Skeletal muscle satellite cell (primary cell): ENCODE results near the gene CCDC24.

ENCODE experiments used
- H3K27me3 ChIP-seq: 2 replicates; pipeline ENCODE4 v1.7.0; 2013; ENCODE audit warnings: low read length; ENCODE audit not compliant: control insufficient read depth, insufficient read depth
- H3K36me3 ChIP-seq: 2 replicates; pipeline ENCODE4 v1.7.0; 2013; ENCODE audit warnings: mild to moderate bottlenecking, control low read depth, low read length; ENCODE audit not compliant: insufficient read depth
- H3K4me1 ChIP-seq: 2 replicates; pipeline ENCODE4 v1.7.0; 2013; ENCODE audit warnings: low read length; ENCODE audit not compliant: control insufficient read depth, insufficient read depth
- H3K4me2 ChIP-seq: 2 replicates; pipeline ENCODE4 v1.7.0; 2013; ENCODE audit warnings: mild to moderate bottlenecking, low read length
- H3K4me3 ChIP-seq: 2 replicates; pipeline ENCODE4 v1.7.0; 2013; ENCODE audit warnings: low read length
- H3K9ac ChIP-seq: 2 replicates; pipeline ENCODE4 v1.7.0; 2013; ENCODE audit warnings: mild to moderate bottlenecking, low read depth, low read length, moderate library complexity
- H3K9me3 ChIP-seq: replicated peaks from 2 replicates; pipeline ENCODE4 v1.7.0; 2013; ENCODE audit warnings: mild to moderate bottlenecking, control low read depth, low read length

Gene CCDC24

GRCh38 chr1:44021581-44022321 lies 30.4 kb downstream of the CCDC24 start:
- Histone ChIP-seq H3K9me3 (no peaks in the 10 kb centered on the region), H3K4me3 (no peak overlapping the region), H3K4me1 (no peaks in the 10 kb centered on the region), H3K27me3 (no peaks in the 10 kb centered on the region), H3K9ac (no peak overlapping the region), H3K36me3 (no peaks in the 10 kb centered on the region), H3K4me2 (no peak overlapping the region)

DNA sequence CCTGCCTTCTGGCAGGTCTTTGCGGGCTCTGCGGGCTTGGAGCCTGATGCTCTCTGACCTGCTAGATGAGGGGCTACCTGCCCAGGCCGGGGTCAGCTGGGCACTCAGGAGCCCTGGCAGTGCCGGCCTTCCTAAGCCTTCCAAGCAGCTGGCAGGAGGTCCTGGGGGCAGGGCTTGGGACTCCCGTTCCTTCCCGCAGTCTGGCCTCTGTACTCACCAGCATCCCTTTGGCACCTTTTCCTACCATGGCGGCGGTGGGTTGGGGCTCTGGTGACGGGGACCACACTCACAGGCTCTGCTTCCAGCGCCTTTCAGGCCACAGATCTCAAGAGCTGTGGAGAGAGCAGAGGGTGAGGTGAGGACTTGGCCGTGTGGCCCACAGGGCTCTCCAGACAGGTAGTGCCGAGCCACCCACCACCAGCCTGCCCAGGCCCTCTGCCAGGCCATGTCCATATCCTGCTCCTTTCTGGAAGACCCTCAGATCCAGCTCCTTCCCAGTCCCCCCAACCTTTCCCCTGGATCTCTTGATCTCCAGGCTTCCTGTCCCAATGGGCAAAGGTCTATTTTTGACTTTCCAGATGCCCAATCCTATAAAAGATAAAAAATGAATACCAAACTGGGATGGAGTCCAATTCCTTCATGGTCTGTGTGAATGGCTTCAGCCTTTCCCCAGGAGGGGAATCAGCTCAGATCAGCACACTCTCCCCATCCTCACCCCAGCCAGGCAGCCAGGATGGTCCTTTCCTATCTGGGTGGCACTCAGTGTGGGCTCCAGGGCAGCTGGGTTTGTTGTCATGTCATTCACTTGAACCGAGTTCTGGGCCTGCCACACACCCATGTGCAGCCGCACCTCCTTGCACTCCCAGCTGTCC lies 32.9 kb downstream of the CCDC24 start:
- no peak overlapping the region for H3K4me3 ChIP-seq
- no peaks in the 10 kb centered on the region for H3K36me3 ChIP-seq
- peaks cover 7% of the 10 kb centered on the region for H3K4me1 ChIP-seq
- H3K27me3 ChIP-seq, result no peaks in the 10 kb centered on the region
- H3K4me2 ChIP-seq, result no peak overlapping the region
- H3K9me3 ChIP-seq, result no peaks in the 10 kb centered on the region
- H3K9ac ChIP-seq, result no peak overlapping the region

DNA sequence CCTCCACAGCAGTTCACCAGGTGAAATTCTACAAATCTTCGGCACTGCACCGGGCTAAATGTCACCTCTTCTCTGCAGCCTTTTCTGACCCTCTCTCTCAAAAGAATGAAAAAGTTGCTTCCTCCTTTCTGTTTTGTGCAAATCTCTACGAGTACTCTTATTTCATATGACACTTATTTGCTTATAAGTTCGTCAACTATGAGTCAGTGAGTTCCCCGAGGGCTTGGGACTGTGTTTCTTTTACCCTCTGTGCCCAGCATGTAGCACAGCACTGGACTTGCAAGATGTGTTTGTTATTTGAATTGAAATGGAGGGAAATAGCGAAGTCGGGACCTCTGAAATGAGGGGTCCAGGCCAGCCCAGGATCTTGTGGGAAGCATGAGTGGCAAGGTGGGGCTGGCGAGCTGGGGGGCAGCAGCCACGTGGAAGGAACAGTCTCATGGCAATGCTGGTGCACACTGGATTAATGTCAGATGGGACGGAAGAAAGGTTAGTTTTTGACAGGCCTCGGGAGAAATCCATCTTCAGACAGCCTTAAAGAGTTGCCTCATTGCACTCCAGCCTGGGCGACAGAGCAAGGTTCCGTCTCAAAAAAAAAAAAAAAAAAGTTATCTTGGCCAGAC lies 33.6 kb downstream of the CCDC24 start:
- Histone ChIP-seq H3K9ac (no peak overlapping the region), H3K9me3 (no peaks in the 10 kb centered on the region)

GRCh38 chr1:44025816-44026215 lies 34.4 kb downstream of the CCDC24 start:
- Histone ChIP-seq H3K9ac (no peak overlapping the region), H3K36me3 (no peaks in the 10 kb centered on the region), H3K4me3 (no peak overlapping the region), H3K4me2 (no peak overlapping the region), H3K4me1 (peaks cover 11% of the 10 kb centered on the region), H3K27me3 (no peaks in the 10 kb centered on the region), H3K9me3 (no peaks in the 10 kb centered on the region)

More for the DNA sequence above, 33.6 kb downstream of the CCDC24 start:
- no peak overlapping the region for H3K4me2 ChIP-seq
- H3K4me3 ChIP-seq, result no peak overlapping the region
- peaks cover 11% of the 10 kb centered on the region for H3K4me1 ChIP-seq
- no peaks in the 10 kb centered on the region for H3K36me3 ChIP-seq
- H3K27me3 ChIP-seq, result no peaks in the 10 kb centered on the region

DNA sequence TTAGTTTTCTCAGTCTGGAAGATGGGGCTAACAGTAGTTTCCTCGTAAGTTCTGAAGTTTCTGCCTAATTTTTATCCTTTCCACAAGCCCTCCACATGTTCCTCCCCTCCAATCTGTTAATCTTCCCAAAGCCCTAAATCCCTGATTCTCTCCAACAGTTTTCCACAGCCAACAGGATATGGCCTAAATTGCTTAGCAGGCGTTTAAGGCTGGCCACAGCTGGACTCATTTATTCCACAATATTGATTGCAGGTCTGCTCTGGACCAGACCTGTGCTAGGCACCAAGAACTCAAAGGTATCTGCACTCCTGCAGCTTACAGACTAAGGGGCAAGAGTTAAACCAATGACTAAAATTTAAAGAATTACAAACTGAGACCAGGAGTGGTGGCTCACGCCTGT lies 35.9 kb downstream of the CCDC24 start:
- H3K9me3 ChIP-seq, result no peaks in the 10 kb centered on the region
- H3K27me3 ChIP-seq, result no peaks in the 10 kb centered on the region
- peaks cover 11% of the 10 kb centered on the region for H3K4me1 ChIP-seq
- no peak overlapping the region for H3K4me2 ChIP-seq
- H3K9ac ChIP-seq, result no peak overlapping the region
- H3K4me3 ChIP-seq, result no peak overlapping the region
- H3K36me3 ChIP-seq, result no peaks in the 10 kb centered on the region

- H3K9me3 ChIP-seq, result no peaks in the 10 kb centered on the region
- no peaks in the 10 kb centered on the region for H3K27me3 ChIP-seq
- peak overlapping the region; percentile 69 for H3K9ac ChIP-seq
- H3K4me3 ChIP-seq, result peak overlapping the region; percentile 70
- H3K4me1 ChIP-seq, result peaks cover 11% of the 10 kb centered on the region
- peak overlapping the region; percentile 92 for H3K4me2 ChIP-seq
- no peaks in the 10 kb centered on the region for H3K36me3 ChIP-seq
Observed at GRCh38 chr1:44029260-44029910, 38.0 kb downstream of the CCDC24 start.

DNA sequence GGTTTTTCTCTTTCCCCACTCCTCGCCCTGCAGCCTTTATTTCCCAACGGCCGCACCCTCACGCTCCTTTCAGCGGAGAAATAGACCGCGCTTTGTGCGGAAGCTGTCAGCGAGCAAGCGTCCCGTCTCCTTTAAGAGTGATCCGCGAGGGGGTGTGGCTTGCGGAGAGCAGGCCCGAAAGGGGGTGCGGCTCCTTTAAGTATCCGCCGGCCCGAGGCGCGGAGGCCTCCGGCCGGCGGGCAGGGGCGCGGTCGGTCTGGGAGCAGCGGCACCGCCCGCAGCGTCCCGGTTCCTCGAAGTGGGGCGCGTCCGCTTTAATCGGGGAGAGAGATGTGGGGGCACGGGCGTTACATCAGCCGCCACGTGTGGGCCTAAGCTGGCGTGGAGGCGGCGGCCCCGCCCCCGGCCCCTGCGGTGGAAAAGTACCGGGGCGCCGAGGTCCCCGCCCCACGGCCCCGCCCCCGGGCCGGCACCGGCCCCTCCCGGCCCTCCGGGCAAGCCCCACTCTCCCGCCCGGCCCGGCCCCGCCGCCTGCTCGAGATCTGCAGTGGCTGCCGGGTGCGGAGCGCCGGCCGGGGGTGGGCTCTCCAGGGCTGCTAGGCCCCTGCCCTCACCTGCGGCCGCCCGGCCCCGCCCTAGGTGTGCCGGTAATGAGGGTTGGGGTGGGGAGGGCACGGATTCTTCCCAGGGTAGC lies 38.7 kb downstream of the CCDC24 start:
- Histone ChIP-seq H3K4me1 (peaks cover 11% of the 10 kb centered on the region), H3K9me3 (no peaks in the 10 kb centered on the region), H3K27me3 (no peaks in the 10 kb centered on the region), H3K4me2 (peak overlapping the region; percentile 92), H3K4me3 (peak overlapping the region; percentile 70), H3K9ac (peak overlapping the region; percentile 69), H3K36me3 (no peaks in the 10 kb centered on the region)

- no peaks in the 10 kb centered on the region for H3K9me3 ChIP-seq
- H3K4me3 ChIP-seq, result peak overlapping the region; percentile 70
- peak overlapping the region; percentile 92 for H3K4me2 ChIP-seq
- H3K9ac ChIP-seq, result peak overlapping the region; percentile 69
- H3K27me3 ChIP-seq, result no peaks in the 10 kb centered on the region
- no peaks in the 10 kb centered on the region for H3K36me3 ChIP-seq
- peaks cover 15% of the 10 kb centered on the region for H3K4me1 ChIP-seq
Observed at GRCh38 chr1:44030605-44031251, 39.3 kb downstream of the CCDC24 start.

DNA sequence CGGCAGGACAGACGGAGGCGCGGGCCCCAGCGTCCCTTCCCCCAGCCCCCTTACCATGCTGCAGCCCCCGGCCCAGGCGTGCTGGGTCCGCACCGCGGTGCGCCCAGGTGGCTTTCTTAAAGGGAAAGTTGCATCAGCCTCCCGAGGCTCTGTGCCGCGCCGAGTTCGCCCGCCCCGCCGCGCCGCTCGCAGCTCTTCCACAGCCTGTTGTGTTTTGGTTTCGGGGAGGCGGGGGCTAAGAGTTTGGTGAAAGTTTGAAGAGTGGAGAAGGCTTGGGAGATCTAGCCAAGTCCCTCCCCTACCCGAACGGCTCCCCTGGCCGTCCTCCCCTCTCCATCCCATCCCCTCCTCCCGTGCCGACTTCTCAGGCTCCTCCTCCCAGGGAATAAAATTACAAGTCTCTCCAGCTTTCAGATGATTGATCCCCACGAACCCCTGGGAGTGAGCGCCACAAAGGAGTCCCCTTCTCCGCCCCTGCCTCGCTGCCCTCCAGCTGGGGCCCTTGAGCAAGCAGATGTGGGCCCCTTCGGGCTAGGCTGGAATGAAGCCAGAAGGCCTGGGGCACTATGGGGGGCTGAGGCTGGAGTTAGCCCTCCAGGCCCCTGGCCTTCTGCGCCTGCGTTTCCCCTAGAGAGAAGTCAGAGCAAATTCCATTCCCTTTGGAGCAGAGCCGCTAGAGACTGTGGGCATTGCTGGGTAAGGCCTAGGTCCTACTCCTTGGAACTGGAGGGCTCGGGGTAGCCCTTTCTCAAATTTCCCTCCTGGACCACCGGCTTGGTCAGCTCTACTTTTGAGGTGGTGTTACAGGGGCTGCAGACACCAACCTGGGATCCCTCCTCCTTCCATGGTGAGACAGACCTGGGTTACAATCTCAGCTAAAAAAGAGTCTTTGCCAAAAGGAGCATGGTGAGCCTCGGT lies 40.1 kb downstream of the CCDC24 start, which contains the start of gene SLC6A9:
TSS of gene SLC6A9 (minus strand) at position 211 of the 918 bp plus-strand sequence. CDS start 7,185 bp downstream, outside the sequence.
- peaks cover 22% of the 10 kb centered on the region for H3K4me1 ChIP-seq
- H3K4me2 ChIP-seq, result peak within 1 kb of the TSS; percentile 92
- no peaks in the 10 kb centered on the region for H3K36me3 ChIP-seq
- peak within 1 kb of the TSS; percentile 69 for H3K9ac ChIP-seq
- no peaks in the 10 kb centered on the region for H3K9me3 ChIP-seq
- peak within 1 kb of the TSS; percentile 70 for H3K4me3 ChIP-seq
- no peaks in the 10 kb centered on the region for H3K27me3 ChIP-seq
